GM08714 (cell line): ENCODE results near the gene MRPS26.

Source experiments
- H3K4me3 ChIP-seq: fragments of 200-500 bp; sonication (Bioruptor generic); 2 replicates; pipeline ENCODE4 v1.5.1; 2014; ENCODE audit warnings: mild to moderate bottlenecking, low read length, inconsistent platforms
- ZNF274 ChIP-seq: IDR thresholded peaks from 2 replicates; pipeline ENCODE4 v1.6.1; 2012; ENCODE audit warnings: mild to moderate bottlenecking, low read depth, low read length

MRPS26 gene

DNA sequence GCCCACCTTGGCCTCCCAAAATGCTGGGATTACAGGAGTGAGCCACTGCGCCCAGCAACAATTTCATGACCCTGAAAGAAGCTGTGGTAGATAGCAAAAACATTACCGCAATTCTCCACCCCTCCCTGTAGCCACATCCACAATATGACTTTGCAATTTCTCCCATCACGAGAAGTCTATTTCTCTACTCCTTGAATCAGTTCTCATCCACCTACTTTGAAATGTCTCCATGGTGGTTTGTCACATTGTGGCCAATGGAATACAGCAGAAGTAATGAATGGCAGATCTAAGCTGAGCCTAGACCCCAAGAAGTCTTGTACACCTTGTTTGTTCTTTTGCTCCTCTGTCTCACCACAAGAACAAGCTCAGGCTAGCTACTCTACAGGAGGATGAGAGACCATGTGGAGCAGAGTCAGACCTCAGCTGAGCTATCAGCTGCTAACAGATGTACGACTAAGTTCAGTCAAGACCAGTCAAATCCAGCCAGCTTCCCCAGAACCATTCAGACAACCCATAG, 31.8 kb downstream of the MRPS26 start:
- TF ChIP-seq ZNF274 = no peak
- H3K4me3 ChIP-seq = no peak overlapping the region

DNA sequence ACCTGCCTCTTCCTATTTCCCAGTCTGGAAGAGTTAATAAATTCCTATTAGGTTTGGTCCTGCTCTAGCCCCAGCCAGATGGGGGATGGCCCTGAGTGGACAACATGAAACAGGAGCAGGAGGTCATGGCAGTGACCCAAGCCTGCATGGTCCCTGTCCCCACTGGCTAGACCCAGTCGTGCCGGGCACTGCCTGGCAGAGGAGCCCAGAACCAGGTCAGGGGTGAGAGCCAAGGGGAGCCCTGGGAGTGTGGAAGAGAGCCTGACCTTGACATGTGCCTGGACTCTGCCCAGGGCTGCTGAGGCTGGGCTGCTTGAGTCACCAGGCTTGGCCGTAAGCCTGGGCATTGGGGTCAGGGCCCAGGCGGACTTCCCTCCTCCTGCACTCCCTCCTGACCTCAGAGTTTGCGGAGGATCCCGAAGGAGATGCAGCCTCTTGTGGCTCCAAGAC, 35.1 kb downstream of the MRPS26 start:
- no peak overlapping the region for H3K4me3 ChIP-seq
- no peak for TF ChIP-seq ZNF274

DNA sequence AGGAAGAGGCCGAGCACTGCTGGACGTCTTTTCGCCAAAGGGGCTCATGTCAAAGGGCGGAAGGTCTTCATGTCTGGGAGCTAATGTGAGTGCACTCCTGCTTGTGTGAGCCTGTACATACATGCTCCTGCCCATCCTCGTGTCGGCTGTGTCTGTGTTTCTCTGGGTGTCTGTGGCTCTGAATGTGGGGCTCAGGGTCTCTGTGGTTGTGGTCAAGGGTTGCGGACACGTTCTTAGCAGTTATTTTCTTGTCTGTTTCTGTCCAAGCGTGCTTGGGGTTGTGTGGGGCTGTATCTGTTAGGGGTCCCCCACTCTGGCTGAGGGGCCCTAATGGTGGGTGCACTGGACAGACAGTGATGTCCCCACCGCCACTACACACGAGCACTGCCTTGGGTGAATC, 35.8 kb downstream of the MRPS26 start:
- no peak overlapping the region for H3K4me3 ChIP-seq

DNA sequence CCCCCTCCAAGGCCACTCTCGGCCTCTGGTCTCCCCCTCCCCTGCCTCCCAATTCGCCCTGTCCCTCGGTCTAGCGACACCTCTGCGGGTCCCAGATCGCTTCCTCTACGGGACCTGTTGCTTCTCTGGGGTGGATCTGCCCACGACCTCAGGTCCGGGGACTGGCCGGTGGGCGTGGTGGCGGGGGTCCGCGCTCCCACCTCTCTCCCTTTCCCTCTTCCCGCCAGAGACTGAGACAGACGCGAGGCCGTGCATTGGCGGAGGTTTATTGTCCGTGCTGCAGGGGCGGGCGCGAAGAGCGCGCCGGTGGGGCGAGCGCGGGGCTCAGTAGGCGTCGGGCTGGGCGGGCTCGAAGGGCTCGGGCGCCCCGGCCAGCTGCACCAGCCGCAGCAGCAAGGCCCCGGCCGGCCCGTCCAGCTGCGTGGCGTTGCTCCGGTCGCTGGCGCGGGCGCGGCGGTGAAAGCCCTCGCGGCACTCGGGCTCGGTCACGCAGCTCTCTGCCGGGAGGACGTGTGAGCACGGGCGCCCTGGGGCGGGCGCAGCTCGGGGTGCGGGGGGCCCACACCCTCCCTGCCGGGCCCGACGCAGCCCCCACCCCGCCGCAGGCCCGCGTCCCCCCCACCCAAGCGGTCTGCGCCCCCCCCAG, 36.6 kb downstream of the MRPS26 start:
- no peak overlapping the region for H3K4me3 ChIP-seq
- TF ChIP-seq ZNF274 = no peak

More for the DNA sequence above, 35.8 kb downstream of the MRPS26 start:
- no peak for TF ChIP-seq ZNF274

DNA sequence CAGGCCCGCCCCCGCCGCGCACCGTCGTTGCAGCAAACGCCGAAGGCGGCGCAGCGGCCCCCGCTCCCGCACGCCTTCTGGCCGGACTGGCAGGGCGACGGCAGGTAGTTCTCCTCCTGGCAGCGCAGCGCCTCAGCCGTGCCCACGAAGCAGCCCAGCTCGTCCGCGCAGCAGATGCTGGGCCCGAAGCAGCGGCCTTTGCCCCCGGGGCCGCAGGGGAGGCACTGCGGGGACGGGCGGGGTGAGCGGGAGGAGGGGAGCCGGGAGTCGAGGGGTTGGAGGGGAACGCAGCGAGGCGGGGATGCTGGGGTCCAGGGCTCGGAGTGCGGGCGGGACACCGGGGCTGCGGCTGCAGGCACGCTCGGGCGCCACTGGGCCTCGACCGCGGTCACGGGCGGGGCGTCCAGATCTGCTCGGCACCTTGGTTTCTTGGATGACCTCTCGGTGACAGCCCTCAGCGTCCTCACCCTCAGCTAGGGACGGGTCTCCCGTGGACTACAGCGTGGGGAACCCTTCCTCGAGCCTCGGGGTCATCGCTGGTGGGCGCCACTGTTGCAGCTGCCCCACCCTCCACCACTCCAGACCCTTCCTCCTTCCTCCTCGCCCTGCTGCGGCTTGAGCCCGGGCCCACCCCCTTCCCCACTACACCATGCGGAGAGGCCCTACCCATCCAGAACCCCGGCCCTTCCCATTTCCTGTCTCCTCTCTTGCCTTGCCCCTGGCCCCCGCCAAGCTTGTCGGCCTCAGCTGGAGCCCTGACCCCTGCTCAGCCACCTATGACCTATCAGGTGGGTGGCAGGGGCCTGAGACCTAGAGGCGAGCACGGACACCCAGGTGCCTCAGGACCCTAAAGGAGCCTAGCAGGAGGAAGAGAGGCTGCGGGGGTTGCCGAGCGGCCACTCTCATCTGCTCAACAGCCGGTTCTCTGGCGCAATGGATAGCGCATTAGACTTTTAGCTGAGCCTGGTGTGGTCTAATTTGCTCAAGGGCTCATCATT, 37.4 kb downstream of the MRPS26 start:
- no peak overlapping the region for H3K4me3 ChIP-seq
- no peak for TF ChIP-seq ZNF274

DNA sequence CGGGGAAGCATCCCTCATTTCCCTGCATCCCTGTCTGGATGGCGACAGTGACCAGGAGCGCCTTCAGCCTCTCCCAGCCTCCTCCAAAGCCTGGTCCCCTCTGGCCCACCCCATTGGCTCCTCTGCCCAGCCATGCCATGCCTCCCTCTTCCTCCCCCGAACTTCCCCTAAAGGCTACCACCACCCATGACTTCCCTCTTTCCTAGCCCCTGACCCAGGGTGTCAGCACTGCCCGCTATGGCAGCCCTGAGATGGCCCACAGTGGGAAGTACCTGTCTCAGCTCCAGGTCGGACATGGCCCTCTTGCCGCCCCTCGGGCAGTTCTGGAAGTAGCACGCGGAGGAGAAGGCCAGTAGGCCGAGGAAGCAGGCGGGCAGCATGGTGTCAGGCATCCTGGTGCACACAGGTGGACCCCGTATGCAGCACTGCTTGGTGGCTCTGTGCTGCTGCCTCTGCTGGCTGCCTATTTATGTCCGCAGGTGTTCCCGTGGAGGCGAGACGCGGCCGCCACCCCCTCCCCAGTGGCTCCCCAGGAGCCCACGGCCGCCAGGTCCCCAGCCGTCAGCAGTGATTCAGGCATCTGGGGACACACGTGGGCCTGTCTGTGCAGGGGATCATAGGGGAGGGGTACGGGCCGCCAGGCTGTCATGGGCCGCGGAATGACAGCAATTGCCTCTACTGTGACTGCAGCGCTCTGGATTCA, 38.6 kb downstream of the MRPS26 start, which contains the start of gene AVP:
AVP (minus strand) TSS at position 442 of the 703 bp plus-strand sequence; CDS start at position 392, 50 bp downstream.
- TF ChIP-seq ZNF274 = no peak
- H3K4me3 ChIP-seq = no peak within 1 kb of the TSS

DNA sequence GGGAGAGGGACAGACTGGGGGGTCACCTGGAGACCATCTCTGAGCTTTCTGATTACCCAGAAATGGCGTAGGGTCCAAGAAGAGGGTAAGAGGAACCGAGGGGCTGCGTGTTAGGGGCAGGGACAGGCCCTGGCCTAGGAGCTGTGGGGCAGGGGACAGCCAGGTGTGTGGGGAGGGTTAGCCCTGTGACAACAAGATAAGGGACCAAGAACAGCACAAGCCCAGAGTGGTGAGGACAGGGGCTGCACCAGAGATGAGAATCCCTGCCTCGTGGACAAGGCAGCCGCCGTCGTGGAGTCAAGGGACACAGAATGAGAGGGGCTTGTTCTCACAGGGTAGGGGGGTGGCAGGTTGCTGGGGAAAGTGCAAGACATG, 39.1 kb downstream of the MRPS26 start:
- no peak for TF ChIP-seq ZNF274
- no peak overlapping the region for H3K4me3 ChIP-seq

DNA sequence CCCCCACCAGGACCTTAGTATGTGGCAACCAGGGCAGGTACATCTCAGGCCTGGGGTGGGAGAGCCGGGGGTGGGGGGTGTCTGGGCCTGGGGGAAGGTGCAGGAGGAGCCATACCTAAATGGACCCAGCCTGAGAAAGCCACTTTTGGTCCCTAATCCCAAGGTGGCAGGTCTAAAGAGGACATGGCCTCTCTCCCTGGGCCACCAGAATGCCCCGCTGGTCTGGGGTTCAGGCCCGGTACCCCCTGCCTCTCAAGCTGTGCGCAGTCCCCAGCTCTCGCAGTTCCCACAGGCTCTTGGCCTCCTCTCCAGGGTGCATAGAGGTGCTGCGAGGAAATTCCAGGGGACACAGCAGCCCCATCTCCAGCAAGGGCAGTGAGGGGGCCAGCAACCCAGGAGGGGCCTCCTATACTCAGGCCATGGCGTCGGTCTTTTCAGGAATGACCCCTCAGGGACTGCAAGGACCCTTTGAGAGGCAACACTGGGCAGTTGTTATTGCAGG, 39.8 kb downstream of the MRPS26 start:
- H3K4me3 ChIP-seq = no peak overlapping the region
- TF ChIP-seq ZNF274 = no peak

DNA sequence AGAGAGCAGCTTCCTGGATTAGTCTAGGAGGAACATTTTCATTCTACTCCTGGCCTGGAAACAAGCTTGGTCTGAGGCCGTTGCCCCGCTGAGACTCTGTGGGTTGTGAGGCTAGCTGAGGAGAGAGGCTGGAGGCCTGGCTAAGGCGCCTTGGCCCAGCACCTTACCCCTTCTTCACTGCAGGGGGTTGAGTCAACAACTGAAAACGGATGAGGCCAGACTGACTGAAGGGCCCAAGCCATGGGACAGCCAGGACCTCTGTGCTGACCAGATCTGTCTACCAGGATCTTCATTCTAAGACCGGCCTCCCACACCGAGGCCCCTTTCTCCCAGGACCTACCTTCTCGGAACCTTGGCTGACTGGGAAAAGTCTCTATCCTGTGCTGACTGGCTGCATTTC, 42.2 kb downstream of the MRPS26 start:
- TF ChIP-seq ZNF274 = no peak
- no peak overlapping the region for H3K4me3 ChIP-seq

DNA sequence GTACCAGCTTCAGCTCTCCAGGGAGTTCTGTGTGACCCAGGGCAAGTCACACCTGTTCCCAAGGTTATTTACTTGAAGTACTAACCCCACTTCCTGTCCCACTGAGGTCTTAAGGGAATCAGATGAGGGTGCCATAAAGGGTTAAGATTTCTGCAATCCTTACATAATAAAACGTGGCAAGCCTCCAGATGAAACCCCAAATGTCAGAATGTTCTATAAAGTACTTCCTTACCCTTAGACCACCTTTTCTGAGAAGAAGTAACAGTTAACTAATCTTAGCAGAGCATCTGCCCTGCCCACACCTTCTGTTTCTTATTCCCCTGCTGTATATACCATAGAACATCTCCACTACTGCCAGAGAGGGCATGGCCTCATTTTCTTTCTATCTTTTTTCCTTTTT, 44.7 kb downstream of the MRPS26 start:
- TF ChIP-seq ZNF274 = no peak
- H3K4me3 ChIP-seq = no peak overlapping the region

DNA sequence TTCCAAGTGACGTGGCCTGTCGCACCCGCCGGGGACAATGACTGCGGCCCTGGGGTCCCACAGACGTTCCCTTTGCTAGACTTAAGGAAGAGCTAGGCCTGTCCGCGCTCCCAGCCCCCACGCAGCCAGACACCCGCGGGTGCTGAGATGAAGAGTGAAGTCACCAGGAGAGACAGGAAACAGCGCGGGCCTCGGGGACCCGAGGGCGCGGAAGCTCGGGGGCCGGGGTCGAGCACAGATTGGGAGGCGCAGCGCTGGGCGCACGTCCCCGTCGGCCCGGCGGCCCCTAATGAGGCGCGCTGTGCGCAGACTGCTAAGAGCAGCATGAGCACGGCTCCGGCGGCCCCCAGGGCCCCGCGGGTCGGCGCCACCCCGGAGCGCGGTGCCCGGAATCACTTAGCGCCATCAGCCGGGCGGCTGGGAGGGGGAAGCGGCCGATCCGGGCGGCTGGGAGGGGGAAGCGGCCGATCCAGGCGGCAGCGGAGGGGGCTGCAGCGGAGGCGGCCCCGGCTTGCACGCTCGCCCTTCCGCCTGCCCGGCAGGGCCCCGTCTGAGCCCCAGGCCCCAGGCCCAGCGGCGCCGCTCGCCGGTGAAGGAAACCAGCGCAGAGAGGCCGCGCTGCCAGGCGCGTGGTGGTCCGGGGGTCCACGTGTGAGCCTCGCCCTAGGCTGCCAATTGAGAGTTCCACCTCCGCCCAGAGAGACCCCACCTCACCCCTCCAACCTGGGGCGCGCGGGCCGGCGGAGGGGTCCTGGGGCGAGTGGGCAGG, 46.9 kb downstream of the MRPS26 start:
- H3K4me3 ChIP-seq = no peak overlapping the region; the same call in 1 of the 2 replicates
- TF ChIP-seq ZNF274 = no peak

DNA sequence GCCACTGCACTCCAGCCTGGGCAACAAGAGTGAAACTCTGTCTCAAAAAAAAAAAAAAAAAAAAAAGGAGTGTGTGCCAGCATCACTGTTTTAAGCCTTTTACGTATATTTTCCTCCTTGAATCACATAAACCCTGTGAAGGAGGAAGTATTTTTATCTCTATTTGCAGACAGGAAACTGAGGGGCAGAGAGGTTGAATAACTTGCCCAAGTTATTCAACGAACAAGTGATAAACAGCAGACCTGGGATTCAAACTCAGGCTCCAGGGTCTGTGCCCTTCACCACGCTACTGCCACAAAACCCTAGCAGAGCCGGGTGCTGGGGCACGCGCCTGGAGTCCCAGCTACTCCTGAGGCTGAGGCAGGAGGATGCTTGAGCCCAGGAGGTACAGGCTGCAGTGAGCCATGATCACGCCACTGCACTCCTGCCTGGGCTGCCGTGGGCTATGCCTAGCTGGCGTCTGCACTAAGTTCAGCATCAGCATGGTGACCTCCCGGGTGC, 48.1 kb downstream of the MRPS26 start:
- no peak for TF ChIP-seq ZNF274
- H3K4me3 ChIP-seq = no peak overlapping the region

DNA sequence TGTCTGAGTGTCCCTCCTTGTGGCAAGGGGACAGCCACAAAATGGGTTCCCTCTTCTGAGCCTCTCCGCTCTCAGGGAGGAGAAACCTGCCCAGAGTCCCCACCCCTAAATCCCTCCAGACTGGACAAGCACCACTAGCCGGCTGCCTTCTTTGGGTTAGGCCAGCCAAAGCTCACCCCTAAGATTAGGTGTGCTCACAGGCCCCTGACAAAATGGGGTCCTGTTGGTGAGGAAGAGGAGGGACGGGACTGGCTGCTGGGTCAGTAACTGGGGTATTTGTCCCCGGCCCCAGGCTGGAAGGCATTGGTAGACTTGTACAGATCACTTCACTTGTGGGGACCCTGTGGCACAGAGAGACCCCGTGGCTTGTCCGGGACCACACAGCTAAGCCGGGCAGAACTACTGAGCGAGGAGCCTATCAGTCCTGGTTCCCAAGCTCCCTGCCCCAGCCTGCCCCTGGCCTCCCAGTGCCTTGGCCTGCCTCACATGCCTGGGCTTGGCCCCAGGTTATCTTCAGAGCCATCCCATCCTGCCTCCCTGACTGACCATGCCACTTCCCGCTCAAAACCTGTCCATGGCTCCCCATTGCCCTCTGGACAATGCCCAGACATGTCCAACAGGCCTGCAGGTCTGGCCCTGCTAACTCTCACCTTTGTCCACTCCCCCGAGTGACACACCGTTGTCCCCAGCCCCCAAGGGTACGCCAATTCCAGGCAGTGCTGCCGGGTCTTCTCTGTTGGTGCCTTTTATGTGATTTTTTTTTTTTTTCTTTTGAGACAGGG, 49.2 kb downstream of the MRPS26 start:
- no peak for TF ChIP-seq ZNF274
- no peak overlapping the region for H3K4me3 ChIP-seq
